Stimulated activated CD8-positive, alpha-beta memory T cell treated with anti-CD3 and anti-CD28 coated beads, Interleukin-12 subunit alpha, Interleukin-12 subunit beta, amount 100 ng/mL, for 24 hours (primary cell): ENCODE results near the gene FNDC3B.

Source experiments
- DNase-seq: peaks from one replicate; pipeline ENCODE4 v3.0.0-alpha.2; 2020; ENCODE audit errors: extremely low read depth

FNDC3B gene

GRCh38 chr3:172054115-172054764, 14.9 kb downstream of the FNDC3B start:
- DNase-seq, result no peak

DNA sequence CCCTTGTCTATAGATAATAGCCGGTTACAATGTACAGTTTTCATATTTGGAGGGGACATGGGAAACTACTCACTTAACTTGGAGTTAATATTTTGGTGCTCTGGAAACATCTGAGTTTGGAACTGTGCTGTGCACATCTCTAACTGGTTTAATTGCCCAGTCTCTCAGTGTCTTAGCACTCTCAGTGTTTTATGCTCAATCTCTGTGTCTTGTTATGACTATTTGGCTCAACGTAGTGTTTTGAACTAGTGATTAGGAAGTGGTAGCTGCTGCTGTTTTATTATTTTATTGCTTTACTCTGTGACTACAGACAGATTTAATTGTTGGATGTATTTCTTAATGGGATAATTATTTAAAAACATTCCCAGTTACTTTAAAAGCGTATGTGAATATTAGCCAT, 17.0 kb downstream of the FNDC3B start:
- DNase-seq, result no peak

GRCh38 chr3:172057059-172057458, 17.7 kb downstream of the FNDC3B start:
- no peak for DNase-seq

DNA sequence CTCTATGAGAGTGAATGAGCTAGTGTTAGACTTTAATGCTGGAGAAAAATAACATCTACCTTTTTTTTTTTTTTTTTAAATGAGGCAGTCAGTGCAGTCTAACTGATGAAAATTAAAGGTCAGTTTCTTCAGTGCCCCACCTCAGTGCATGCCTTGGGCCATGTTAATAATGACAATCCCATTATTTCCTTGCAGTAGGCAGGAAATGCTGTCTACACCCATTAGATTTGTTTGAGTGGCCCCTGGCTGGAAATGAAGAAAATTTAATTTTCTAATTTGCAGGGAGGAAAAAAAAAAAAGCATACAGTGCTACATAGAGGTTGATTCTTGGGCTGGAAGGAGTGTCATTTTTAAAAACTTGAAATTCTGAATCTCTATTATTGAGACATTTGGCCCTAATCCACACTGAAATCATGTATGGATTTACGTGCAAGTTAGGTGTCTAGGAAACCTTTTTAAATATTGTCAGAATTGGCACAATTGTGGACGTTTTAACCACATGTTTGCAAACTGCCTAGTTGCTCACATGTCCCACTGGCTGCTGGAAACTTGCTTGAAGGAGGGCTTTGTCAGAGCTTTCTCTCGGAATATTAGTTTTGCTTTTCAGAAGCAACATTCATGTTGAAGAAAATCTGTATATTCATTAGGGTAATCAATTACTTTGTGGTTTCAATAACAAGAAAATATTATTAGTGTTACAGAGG, 18.4 kb downstream of the FNDC3B start:
- no peak for DNase-seq

DNA sequence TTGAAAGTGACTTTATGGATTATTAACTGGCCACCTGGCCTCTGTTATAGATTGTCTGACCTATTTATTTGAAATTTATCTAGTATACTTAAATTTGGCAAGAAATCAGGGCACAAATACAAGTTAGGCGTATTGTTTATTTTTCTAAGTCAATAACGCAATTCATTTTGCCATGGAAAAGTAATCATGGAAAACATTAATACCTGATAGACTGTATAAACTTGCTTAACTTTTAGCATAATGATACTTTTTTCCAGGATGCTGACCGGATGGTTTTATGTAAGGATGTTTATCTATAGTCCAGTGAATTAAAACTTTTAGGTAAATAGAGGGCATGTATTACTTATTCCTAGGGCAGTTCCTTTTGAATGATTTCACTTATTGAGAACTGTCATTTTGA, 20.2 kb downstream of the FNDC3B start:
- no peak for DNase-seq

- no peak for DNase-seq
Measured at GRCh38 chr3:172060234-172060633, 20.9 kb downstream of the FNDC3B start.

DNA sequence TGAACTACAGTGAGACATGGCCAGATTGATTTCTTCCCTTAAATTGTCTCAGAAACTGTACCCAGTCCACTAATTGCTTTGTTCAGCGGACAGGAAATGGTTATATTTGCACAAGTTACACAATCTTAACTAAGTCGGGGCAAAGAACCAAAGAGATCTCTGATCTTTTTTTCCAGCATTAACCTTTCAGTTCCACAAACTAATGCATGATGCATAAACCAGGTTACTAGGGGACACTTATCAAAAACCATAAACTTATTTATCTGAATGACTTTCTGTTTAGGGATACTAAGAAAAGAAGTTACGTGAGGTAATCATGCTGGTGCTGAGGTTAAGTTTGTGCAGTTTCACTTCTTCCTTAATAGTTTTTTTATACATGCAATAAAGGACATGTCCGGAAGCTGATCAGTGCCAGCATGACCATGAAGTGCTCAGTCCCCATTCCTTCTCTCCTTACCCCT, 22.4 kb downstream of the FNDC3B start:
- no peak for DNase-seq

DNA sequence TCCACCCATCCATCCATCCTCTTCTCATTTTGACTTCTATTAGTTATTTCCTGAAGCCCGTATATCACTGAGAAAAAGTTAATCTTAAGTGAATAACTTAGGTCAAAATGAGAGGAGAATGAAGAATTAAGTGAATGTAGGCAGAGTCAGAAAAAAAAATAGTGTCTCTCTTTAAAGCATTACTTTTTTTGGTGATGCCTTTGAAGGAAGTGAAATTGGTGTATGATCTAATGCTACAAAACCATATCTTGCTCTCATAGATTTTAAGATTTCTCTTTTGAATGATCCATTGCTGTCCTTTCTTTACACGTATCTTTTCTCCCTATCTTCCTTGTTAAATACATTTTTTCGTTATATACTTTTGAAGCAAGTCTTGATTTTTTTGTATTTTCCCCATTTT, 23.4 kb downstream of the FNDC3B start:
- no peak for DNase-seq

DNA sequence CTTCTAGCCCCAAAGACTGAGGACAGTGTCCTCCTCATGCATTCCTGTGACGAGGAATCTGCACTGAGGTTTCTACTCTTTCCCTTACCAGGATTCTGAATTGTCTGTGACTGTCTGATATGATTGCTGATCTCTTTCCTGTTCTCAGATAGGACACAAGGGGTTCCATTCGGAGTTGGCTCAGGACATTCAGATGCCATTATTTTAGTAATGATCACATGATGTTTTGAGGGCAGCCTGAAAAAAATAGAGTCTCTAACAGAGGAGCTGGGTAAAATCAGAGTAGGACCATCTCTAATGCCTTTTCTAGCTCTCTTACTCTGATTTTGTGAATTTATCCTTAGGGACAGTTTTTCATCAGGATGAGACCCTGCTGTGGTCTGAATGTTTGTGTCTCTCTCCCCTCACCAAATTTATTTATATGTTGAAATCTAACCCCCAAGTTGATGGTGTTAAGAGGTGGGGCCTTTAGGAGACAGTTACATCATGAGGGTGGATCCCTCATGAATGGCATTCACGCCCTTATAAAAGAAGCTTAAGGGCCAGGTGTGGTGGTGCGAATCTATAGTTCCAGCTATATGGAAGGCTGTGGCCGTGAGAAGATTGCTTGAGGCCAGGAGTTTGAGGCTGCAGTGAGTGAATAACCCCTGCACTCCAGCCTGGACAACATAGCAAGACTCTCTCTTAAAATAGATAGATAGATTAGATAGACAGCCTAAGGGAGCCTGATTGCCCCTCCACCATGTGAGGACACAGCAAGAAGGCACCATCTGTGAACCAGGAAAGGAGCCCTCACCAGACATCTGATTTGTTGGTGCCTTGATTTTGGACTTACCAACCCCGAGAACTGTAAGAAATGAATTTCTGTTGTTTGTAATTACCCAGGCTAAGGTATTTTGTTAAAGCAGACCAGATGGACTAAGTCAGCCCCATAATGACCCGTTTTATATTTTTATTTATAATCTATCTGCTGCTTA, 24.4 kb downstream of the FNDC3B start:
- DNase-seq, result no peak

- DNase-seq, result no peak
Measured at GRCh38 chr3:172065527-172065926, 26.1 kb downstream of the FNDC3B start.

DNA sequence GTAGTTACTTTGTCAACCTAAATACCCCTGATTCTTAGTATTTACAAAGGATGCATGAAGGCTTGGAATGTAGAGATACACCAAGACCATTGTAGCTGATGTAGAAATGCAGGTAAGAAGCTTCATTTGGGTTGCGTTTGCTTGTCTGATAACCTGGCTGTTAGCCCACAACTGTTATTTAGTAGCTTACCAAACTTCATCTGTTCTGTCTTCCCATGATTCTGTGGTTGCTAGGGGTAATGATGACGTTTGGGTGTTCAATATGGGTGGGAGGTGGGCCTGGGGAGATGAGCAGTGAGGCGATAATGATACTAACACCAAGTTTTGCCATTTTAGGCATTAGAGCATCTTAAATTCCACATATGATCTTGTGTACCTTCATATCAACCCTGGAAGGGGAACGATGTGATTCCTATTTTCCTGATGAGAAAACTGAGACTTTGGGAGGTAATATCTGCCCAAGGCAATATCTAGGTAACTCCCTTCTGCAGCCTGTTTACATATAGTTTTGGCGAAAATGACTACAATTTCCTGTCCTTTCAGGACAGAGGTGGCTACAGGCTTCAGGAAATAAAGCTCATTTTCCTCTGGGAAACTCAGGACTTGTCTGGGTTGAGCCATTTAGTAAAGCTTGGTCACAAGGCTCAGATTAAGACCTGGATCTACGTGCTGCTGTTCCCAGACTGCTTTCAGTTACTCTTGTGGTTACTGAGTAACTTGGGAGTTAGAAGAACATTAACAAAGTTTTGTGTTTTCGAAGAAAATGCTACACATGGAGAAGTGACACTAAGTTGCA, 26.8 kb downstream of the FNDC3B start:
- DNase-seq, result no peak

DNA sequence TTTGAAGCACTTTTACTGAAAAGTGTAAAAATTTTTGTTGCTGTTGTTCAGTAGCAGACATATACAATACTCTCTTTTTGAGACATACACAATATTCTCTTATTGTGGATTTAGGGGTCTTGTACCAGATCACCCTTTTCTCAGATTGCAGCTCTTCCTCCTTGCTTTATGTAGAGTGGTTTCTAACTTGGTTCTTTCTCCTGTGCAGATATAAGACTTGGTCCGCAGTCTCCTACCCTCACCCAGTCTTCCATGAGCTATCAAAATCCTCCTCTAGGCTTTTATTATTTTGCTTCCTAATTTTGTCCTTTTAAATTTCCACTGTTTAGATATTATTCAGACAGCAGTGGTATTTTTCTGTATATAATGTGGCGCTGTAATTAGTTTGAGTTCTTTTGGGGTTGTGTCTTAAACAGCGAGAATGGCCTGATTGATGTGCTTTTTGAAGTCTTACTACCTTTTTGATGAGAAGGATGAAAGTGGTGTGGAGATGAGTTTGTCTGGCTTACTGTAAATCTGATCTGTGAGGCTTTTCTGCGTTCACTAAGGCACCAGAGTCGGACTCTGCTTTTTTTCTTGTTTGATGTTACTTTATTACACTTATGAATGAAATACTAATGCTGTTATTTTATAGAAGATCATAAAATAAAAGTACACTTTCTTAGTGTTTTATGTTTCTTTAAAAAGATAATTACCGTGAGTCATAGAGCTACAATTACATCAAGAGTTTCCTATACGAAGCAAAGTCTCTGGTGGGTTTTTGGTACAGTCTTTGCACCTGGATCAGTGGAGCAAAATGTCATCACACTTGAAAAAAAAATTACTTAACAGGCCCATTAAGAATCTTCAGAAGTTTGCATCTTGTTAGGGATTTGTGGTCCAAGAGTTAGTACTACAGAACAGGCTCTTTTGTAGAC, 27.8 kb downstream of the FNDC3B start:
- DNase-seq, result no peak

DNA sequence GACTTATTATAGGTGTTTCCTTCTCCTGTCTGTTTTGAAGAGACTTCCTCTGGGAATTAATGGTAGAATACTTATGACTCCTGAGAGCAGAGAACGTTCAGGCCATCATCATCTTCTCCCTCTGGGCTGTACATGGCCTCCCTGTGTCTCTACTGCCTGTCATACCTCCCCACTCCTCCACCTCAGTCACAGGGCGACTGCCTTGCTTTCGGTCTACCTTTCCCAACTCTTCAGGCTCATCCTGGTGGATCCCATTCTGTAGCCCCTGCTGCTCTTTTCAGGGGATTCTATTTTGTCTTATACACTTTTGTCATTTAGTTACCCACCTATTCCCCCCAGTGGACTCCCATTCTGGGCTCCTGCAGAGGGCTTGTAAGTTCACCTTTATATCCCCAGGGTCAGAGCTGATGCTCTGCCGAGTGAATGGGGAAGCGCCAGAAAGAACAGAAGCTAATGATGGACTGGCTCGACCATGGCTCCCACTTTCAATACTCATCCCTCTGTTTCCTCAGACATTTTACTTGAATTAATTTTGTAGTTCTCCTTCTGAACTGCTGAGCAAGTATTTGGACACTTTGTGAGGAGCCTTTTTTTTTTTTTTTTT, 28.6 kb downstream of the FNDC3B start:
- DNase-seq, result no peak

DNA sequence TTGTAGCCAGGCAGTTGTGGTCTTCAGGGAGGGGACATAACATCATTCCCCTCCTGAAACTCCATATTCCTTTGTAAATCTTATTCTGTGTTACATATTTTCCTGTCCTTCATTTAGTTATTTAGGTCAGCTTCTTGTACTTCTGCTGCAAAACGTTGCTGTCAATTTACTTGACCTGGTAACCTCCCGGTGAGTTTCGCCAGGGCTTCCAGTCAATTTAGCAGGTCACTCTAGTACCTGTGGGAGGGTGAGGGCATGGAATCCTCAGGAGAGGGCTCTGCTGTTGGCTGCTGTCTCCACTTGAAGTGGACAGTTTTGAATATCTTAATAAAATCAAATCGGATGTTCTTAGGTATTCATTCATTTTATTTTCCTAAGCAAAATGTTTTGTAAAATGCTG, 29.6 kb downstream of the FNDC3B start:
- DNase-seq, result no peak

DNA sequence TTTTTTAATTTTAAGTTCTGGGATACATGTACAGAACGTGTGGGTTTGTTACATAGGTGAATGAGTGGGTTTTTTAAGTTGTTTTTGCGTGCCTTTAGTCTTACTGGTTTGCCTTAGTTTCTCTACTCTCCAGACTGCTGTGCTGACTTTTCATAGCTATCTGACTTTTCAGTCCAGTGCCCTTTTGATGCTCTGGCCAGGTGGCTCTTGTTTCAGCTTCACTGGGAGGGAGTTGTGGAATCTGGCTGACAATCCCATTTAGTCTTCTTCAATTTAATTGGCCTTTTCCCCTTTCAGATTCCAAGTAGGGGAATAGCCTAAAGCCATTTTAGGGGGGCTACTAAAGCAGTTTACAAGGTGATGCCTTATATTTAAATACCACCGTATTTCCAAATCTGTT, 30.1 kb downstream of the FNDC3B start:
- no peak for DNase-seq

GRCh38 chr3:172070269-172070668, 30.9 kb downstream of the FNDC3B start:
- no peak for DNase-seq

DNA sequence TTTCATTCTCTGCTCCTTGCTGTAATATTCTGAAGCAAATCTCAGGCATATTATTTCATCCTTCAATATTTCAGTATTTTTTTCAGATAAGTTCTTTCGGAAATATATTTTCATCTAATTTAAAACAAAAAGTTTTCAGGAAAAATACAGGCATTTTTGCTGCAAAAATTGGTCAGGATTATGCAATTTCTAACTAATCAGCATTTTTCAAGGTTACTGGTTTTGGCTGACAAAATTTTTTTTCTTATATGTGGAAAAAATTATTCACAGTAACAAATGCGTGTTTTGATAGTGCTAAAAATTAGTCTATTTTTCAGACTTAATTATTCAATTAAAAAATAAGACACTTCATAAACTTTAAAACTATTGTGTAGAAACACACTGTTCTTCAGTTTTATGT, 31.4 kb downstream of the FNDC3B start:
- no peak for DNase-seq

- no peak for DNase-seq
Measured at GRCh38 chr3:172071780-172072330, 32.5 kb downstream of the FNDC3B start.

- DNase-seq, result no peak
Measured at GRCh38 chr3:172072543-172072942, 33.2 kb downstream of the FNDC3B start.
